Measurements from ENCODE around the gene PIK3C2G. TPM values are rescaled to one million over a fixed set of nuclear protein-coding genes. Genes with fewer than 3 reads are reported as not detected.

The PIK3C2G gene
- total RNA-seq, 1 donor from 2014 or later: 4.6 TPM

DNA sequence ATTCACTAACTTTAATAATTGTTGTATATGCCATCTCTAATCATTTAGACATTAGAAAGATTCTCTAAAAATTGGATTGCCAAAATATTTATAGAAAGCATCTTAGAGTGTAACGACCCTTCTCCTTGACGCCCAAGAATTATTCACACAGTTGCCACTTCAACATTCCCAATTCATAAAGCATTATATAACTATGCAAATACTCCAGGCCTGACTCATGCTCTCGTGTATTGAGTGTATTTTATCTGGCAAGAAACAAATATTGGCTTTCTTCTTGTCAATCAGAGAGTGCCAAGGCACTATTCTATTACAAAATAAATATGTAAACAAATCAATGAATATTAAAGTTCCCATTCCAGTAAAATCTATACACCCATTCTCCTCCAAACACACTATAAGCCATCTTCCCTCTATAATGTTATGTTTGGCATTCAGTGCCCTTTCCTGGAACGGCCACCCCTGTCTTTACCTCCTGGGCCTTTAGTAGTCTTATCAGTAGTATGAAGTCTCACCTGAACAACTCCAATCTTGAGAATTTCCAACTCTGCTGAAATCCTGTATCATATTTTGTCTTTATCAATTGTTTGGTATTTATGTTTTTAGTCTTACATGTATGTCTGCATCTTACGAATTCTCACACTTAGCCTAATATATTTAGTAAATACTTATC, 182.6 kb downstream of the PIK3C2G start:
- DNase-seq (ENCODE audit: extremely low spot score, unreplicated experiment): no peak
- Mint-ChIP-seq H3K27ac (no peak overlapping the region), H3K4me1 (ENCODE audit: unreplicated experiment) (no peaks in the 10 kb centered on the region), H3K36me3 (peaks cover 3% of the 10 kb centered on the region), H3K9me3 (no peaks in the 10 kb centered on the region), H3K4me3 (no peak overlapping the region), H3K27me3 (no peaks in the 10 kb centered on the region)
- TF ChIP-seq, protein P1, sequence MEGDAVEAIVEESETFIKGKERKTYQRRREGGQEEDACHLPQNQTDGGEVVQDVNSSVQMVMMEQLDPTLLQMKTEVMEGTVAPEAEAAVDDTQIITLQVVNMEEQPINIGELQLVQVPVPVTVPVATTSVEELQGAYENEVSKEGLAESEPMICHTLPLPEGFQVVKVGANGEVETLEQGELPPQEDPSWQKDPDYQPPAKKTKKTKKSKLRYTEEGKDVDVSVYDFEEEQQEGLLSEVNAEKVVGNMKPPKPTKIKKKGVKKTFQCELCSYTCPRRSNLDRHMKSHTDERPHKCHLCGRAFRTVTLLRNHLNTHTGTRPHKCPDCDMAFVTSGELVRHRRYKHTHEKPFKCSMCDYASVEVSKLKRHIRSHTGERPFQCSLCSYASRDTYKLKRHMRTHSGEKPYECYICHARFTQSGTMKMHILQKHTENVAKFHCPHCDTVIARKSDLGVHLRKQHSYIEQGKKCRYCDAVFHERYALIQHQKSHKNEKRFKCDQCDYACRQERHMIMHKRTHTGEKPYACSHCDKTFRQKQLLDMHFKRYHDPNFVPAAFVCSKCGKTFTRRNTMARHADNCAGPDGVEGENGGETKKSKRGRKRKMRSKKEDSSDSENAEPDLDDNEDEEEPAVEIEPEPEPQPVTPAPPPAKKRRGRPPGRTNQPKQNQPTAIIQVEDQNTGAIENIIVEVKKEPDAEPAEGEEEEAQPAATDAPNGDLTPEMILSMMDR (conservative IDR thresholded peaks at IDR 0.05): no peak

DNA sequence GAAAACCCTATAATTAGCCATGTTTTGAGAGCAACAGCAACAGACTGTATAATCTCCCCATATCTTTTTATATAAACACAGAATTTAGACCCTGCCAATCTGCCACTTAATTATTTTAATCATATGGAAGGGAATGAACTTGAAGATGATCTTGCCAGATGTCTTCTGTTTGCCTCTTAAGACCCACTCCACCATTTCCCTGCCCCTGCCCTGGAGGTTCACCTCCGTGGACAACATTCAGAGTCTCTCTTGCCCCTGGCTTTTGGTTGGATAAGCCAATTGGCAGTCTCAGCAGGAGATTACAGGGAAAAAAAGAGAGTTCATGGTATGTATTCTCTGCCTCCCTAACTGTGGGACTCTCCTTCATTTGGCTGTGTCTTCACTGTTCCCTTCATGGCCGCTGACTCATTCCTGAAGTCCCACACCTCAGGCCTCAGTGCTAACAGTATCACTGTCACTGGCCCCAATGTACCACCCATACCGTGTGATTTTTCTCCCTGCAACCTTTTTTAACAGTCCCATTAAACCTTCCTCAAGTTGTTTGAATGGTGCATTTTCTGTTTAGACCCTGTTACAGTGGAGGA, 184.8 kb downstream of the PIK3C2G start:
- Mint-ChIP-seq H3K27me3 (no peaks in the 10 kb centered on the region), H3K27ac (no peak overlapping the region), H3K9me3 (no peaks in the 10 kb centered on the region), H3K4me3 (no peak overlapping the region), H3K4me1 (ENCODE audit: unreplicated experiment) (no peaks in the 10 kb centered on the region), H3K36me3 (peaks cover 9% of the 10 kb centered on the region)
- no peak for DNase-seq (ENCODE audit: extremely low spot score, unreplicated experiment)
- TF ChIP-seq, protein P1 (conservative IDR thresholded peaks at IDR 0.05): no peak

DNA sequence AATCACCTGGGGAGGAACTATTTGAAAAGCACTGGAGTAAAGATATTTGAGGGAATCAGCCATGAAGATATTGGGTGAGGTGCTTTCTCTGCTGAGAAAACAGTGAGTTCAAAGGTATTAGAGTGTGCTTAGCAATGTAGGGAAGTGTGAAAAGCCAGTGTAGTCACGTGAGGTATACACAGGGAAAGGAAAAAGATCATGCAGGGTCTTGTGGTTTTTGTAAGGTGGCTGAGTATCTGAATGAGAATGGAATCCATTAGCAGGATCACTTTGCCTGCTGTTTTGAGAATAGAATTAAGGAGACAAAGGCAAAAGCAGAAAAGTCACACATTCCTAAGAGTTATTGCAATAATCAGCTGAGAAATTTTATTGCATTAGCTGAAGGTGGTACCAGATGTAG, 193.0 kb downstream of the PIK3C2G start:
- peaks cover 8% of the 10 kb centered on the region for H3K9me3 Mint-ChIP-seq
- no peak for DNase-seq (ENCODE audit: extremely low spot score, unreplicated experiment)
- no peak overlapping the region for H3K4me3 Mint-ChIP-seq
- peaks cover 11% of the 10 kb centered on the region for H3K36me3 Mint-ChIP-seq
- TF ChIP-seq, protein P1 (conservative IDR thresholded peaks at IDR 0.05): no peak
- no peak overlapping the region for H3K27ac Mint-ChIP-seq
- no peaks in the 10 kb centered on the region for H3K4me1 Mint-ChIP-seq (ENCODE audit: unreplicated experiment)
- no peaks in the 10 kb centered on the region for H3K27me3 Mint-ChIP-seq

DNA sequence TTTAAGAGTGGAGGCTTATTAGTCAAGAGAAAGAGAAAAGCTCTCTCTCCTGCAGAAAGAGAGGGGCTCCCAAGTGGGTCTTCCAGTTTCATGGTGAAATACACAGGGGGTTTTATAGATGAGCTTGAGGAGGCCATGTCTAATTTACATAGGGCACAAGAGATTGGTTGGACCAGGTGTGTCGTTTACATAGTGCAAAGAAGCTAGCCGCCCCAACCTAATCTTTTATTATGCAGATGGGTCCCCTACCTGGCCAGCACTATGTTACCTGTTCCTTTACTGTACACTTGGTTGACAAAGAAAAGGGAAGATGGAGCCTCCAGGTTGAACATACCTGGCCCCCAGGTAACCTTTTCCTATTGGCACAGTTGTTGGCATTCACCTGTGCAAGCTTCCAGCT, 195.0 kb downstream of the PIK3C2G start:
- TF ChIP-seq, protein P1 (conservative IDR thresholded peaks at IDR 0.05): no peak
- no peaks in the 10 kb centered on the region for H3K27me3 Mint-ChIP-seq
- H3K9me3 Mint-ChIP-seq: peaks cover 8% of the 10 kb centered on the region
- no peak for DNase-seq (ENCODE audit: extremely low spot score, unreplicated experiment)
- no peak overlapping the region for H3K4me3 Mint-ChIP-seq
- H3K36me3 Mint-ChIP-seq: peaks cover 5% of the 10 kb centered on the region
- no peak overlapping the region for H3K27ac Mint-ChIP-seq
- H3K4me1 Mint-ChIP-seq (ENCODE audit: unreplicated experiment): no peaks in the 10 kb centered on the region

DNA sequence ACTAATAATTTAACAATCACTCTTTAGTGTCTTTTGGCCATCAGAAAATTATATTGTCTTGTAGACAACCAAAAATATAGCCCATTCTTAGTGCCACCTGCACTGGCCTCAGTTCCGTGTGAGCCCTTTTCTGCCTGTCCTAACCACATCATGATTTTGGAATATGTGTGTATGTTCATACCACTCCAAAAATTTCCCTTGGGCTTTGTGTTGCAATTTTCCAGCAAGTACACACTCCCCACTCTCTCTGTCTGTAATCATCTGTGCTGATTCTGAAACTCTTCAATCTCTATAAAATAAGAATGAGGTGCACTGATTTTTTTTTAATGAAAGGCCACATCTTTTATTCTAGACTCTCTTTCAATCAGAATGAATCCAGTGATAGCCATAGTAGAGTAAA, 196.0 kb downstream of the PIK3C2G start:
- Mint-ChIP-seq H3K4me1 (ENCODE audit: unreplicated experiment) (no peaks in the 10 kb centered on the region), H3K27me3 (no peaks in the 10 kb centered on the region), H3K27ac (no peak overlapping the region), H3K9me3 (peaks cover 8% of the 10 kb centered on the region), H3K36me3 (peaks cover 5% of the 10 kb centered on the region), H3K4me3 (no peak overlapping the region)
- DNase-seq (ENCODE audit: extremely low spot score, unreplicated experiment): no peak
- TF ChIP-seq, protein P1 (conservative IDR thresholded peaks at IDR 0.05): no peak
